Neural progenitor cell (in vitro differentiated cells): ENCODE results near the gene EAF1.
"Not testable (repeated sequence)": the region's sequence is repeated elsewhere in the genome, so short reads cannot be mapped to it uniquely, and the experiment has no call there.

Experiments used
- EZH2 ChIP-seq: fragments of 200-600 bp; sonication (generic); IDR thresholded peaks from 2 replicates; pipeline ENCODE4 v1.6.1; 2017; ENCODE audit warnings: antibody characterized with exemption, mild to moderate bottlenecking, moderate library complexity
- EZH2phosphoT487 ChIP-seq: fragments of 200-600 bp; sonication (generic); IDR thresholded peaks from 2 replicates; pipeline ENCODE4 v1.6.1; 2017; ENCODE audit warnings: antibody characterized with exemption
- TF ChIP-seq, protein P1 (sequence below): fragments of 200-600 bp; sonication (generic); IDR thresholded peaks from 2 replicates; pipeline ENCODE4 v1.5.1; 2017; ENCODE audit warnings: antibody characterized with exemption, mild to moderate bottlenecking

DNA sequence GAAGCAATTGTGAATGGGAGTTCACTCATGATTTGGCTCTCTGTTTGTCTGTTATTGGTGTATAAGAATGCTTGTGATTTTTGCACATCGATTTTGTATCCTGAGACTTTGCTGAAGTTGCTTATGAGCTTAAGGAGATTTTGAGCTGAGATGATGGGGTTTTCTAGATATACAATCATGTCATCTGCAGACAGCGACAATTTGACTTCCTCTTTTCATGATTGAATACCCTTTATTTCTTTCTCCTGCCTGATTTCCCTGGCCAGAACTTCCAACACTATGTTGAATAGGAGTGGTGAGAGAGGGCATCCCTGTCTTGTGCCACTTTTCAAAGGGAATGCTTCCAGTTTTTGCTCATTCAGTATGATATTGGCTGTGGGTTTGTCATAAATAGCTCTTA lies 34.1 kb upstream of the EAF1 start:
- TF ChIP-seq, protein P1, sequence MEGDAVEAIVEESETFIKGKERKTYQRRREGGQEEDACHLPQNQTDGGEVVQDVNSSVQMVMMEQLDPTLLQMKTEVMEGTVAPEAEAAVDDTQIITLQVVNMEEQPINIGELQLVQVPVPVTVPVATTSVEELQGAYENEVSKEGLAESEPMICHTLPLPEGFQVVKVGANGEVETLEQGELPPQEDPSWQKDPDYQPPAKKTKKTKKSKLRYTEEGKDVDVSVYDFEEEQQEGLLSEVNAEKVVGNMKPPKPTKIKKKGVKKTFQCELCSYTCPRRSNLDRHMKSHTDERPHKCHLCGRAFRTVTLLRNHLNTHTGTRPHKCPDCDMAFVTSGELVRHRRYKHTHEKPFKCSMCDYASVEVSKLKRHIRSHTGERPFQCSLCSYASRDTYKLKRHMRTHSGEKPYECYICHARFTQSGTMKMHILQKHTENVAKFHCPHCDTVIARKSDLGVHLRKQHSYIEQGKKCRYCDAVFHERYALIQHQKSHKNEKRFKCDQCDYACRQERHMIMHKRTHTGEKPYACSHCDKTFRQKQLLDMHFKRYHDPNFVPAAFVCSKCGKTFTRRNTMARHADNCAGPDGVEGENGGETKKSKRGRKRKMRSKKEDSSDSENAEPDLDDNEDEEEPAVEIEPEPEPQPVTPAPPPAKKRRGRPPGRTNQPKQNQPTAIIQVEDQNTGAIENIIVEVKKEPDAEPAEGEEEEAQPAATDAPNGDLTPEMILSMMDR, result not testable (repeated sequence)
- TF ChIP-seq EZH2, EZH2phosphoT487: not testable (repeated sequence)
